Epithelial cell of proximal tubule (primary cell): Measurements from ENCODE around the gene POU4F3. TPM values are rescaled to one million over a fixed set of nuclear protein-coding genes. Genes with fewer than 3 reads are reported as not detected.

Experiments
- DNase-seq: peaks from one replicate; pipeline ENCODE4 v3.0.0-alpha.2; 2011; ENCODE audit warnings: low read depth
- H3K4me3 ChIP-seq: 2 replicates; pipeline ENCODE4 v1.5.1; 2011; ENCODE audit warnings: low read depth, mild to moderate bottlenecking, low read length
- total RNA-seq: library from RNA; depleted of rRNA; stranded (reverse); fragments of >200 nt; gene quantifications from 2 replicates; pipeline ENCODE4 v1.2.3, GENCODE V29; 2015
- TF ChIP-seq, protein P1 (sequence below): conservative IDR thresholded peaks from 2 replicates; pipeline ENCODE4 v1.5.1; 2012; ENCODE audit warnings: low read depth, mild to moderate bottlenecking, low read length

Gene POU4F3
- total RNA-seq, 1 donor from 2014 or later = not detected

DNA sequence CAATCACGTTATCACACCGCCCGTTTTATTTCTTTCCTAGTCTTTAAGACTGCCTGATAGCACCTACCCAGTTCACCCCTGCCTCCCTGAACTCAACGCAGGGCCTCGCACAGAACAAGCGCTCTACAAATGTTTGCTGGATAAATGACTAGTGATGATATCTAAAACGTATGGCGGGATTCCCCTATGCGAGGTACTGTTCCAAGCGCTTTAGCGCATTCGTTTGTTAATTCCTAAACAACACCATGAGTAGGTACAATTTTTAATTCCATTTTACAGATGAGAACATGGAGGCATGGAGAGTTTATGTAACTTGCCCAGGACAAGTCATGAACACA lies 6.6 kb downstream of the POU4F3 start:
- no peak overlapping the region for H3K4me3 ChIP-seq
- TF ChIP-seq, protein P1, sequence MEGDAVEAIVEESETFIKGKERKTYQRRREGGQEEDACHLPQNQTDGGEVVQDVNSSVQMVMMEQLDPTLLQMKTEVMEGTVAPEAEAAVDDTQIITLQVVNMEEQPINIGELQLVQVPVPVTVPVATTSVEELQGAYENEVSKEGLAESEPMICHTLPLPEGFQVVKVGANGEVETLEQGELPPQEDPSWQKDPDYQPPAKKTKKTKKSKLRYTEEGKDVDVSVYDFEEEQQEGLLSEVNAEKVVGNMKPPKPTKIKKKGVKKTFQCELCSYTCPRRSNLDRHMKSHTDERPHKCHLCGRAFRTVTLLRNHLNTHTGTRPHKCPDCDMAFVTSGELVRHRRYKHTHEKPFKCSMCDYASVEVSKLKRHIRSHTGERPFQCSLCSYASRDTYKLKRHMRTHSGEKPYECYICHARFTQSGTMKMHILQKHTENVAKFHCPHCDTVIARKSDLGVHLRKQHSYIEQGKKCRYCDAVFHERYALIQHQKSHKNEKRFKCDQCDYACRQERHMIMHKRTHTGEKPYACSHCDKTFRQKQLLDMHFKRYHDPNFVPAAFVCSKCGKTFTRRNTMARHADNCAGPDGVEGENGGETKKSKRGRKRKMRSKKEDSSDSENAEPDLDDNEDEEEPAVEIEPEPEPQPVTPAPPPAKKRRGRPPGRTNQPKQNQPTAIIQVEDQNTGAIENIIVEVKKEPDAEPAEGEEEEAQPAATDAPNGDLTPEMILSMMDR = no peak

DNA sequence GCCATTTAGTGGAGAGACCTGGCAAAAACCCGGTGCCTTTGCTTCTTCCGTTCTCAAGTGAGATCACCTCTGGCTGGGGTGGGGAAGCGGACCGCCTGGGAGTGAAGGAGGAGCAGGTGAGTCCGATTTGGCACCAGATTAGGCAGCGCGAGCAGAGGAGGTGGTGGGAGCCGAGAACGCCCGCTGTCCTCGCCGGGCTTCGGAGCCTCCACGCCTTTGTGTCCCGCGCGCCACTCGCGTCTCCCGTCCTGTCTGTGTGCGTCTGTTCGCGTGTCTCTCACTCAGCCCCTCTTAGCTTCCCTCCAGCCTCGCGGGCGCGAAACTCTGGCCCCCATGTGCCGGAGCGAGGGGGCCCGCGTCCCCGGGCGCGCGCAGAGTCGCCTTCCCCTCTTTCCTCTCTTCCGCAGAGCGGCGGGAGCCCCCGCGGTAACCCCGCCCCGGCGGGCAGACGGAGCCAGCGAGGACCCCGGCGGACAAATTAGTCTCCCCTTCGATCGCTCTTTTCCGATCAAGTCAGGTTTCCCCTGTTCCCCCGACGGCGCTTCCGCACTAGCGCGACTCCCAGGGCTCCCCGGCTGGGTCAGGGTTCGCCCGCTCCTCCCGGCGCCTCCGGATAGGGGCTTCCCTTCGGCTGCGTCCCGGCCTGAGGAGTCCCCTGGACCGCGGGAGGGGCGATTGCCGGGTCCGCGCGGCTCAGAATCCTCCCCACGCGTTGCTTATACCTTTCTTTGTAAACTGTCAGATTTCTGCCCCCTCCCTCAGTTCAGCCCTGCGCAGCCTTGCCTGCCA lies 7.1 kb downstream of the POU4F3 start:
- TF ChIP-seq, protein P1 = no peak
- H3K4me3 ChIP-seq = no peak overlapping the region
- no peak for DNase-seq

More for the DNA sequence above, 6.6 kb downstream of the POU4F3 start:
- DNase-seq = no peak

DNA sequence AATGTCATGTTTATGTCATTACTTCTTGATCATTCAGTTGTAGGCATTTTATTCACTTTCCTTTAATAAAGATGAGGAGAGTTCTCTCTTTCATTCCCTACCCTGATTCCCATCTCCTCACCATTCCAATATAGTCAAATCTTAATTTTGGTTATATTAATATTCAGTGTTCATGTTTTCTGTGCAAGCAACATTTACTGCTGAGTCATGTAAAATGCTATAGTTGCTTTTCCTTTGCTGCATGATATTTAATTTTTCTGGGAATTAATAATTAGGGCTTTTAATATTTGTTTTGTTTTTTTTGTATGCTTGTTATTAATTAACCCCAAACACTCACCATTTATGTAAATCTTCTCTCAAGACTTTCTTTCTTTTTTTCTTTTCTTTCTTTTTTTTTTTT lies 18.5 kb downstream of the POU4F3 start:
- no peak overlapping the region for H3K4me3 ChIP-seq
- no peak for DNase-seq
- TF ChIP-seq, protein P1 = no peak

DNA sequence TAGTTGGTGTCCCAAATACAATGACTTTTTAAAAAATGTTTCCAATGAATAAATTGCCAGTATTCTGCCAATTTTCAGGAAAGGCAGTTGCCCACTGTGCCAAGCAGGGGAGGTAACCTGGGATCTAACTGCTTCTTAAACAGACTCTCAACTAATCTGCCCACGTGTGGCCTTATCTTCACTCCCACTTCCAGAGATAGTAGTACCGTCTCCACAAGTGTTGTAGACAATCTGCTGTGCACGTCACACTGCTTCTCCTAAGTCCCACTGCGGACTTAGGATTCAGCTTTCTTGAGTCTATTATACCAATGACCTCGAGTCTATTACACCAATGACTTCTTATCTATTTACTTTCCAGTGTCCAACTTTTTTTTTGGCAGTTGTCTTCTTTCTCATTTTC lies 21.2 kb downstream of the POU4F3 start:
- TF ChIP-seq, protein P1 = no peak
- no peak overlapping the region for H3K4me3 ChIP-seq
- no peak for DNase-seq

DNA sequence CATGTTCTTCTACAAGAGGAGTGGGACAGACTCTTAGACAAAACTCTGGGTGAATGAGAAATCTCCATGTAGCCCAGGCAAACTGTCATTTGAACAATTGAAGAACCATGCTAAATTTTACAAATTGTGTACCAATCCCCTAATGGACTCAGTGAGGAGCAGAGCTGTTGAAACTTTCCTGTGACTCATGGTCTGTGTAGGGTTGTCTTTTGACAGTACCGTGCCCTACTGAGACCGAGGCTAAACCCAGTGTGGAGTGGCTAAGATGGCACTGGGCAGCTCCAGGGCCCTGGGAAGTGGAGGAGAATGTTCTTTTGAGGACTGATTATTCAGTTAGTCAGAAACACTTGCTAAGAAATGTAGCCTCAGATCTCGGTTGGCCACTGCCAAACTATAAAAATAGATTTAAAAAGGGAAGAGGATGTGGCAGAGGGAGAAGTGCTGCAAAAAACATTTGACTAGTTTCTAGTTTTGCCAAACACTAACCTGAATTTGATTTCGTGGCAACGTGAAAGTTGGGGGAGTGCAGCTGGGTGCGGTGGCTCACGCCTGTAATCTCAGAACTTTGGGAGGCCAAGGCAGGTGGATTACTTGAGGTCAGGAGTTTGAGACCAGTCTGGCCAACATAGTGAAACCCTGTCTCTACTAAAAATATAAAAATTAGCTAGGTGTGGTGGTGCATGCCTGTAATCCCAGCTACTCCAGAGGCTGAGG lies 24.7 kb downstream of the POU4F3 start:
- DNase-seq = no peak
- TF ChIP-seq, protein P1 = no peak
- no peak overlapping the region for H3K4me3 ChIP-seq

DNA sequence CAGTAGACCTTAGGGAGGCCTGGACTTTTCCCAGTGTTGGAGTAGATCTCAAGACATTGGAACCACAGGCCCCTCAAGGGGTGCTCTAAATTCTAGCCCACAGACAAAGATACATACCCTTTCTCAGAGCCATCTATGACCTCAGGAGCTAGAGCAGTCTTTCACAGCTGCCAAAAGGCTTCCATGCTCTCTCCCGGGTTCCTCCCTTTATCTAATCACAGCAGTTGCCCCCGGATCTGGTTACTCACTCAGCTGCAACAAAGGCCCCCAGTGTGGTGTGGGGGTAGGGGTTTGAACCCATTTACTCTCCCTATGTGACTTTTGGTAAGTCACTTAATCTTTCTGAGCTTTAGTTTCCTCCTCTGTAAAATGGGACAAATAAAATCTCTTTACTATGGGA lies 27.0 kb downstream of the POU4F3 start:
- H3K4me3 ChIP-seq = no peak overlapping the region
- no peak for DNase-seq
- TF ChIP-seq, protein P1 = no peak

DNA sequence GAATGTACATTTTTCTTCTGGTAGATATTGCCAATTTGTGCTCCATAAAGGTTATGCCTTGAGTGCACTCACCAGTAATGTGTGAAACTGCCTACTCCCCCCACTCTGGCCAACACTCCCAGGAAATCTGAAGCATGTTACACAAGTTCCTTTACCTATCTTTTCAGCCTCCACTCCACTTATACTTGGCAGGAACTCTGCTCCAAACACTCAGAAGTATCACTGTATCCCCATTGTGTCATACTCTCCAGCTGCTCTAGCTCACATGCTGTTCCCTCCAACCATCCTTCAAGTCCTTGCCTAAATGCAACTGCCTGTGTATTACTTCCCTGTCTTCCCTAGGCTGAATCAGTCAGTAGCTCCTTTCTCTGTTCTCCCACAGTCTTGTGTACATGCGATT lies 28.3 kb downstream of the POU4F3 start:
- DNase-seq = no peak
- H3K4me3 ChIP-seq = no peak overlapping the region
- TF ChIP-seq, protein P1 = no peak
